Hepatocyte (in vitro differentiated cells): ENCODE results near the gene ALG2. TPM values are rescaled to one million over a fixed set of nuclear protein-coding genes. Genes with fewer than 3 reads are reported as not detected.

ENCODE experiments used
- DNase-seq: peaks from one replicate; pipeline ENCODE4 v3.0.0-alpha.2; 2016; ENCODE audit warnings: low spot score
- H2AFZ ChIP-seq: fragments of 200-600 bp; sonication (generic); 2 replicates; pipeline ENCODE4 v1.6.0; 2016; ENCODE audit warnings: antibody characterized with exemption, mild to moderate bottlenecking
- H3K27ac ChIP-seq: fragments of 200-600 bp; sonication (generic); 2 replicates; pipeline ENCODE4 v1.5.1; 2016; ENCODE audit warnings: mild to moderate bottlenecking
- H3K27me3 ChIP-seq: fragments of 200-600 bp; sonication (generic); 2 replicates; pipeline ENCODE4 v1.6.1; 2016
- H3K36me3 ChIP-seq: fragments of 200-600 bp; sonication (generic); replicated peaks from 2 replicates; pipeline ENCODE4 v1.5.1; 2016; ENCODE audit warnings: low read depth; ENCODE audit not compliant: insufficient read depth
- H3K4me1 ChIP-seq: fragments of 200-600 bp; sonication (generic); 2 replicates; pipeline ENCODE4 v1.5.1; 2016; ENCODE audit warnings: mild to moderate bottlenecking, moderate library complexity; ENCODE audit not compliant: insufficient read depth
- H3K4me2 ChIP-seq: fragments of 200-600 bp; sonication (generic); 2 replicates; pipeline ENCODE4 v1.6.0; 2016
- H3K4me3 ChIP-seq: fragments of 200-600 bp; sonication (generic); 2 replicates; pipeline ENCODE4 v1.5.1; 2016; ENCODE audit warnings: mild to moderate bottlenecking
- H3K79me2 ChIP-seq: fragments of 200-600 bp; sonication (generic); 2 replicates; pipeline ENCODE4 v1.6.0; 2017; ENCODE audit warnings: mild to moderate bottlenecking
- H3K9me2 ChIP-seq: fragments of 200-600 bp; sonication (generic); replicated peaks from 2 replicates; pipeline ENCODE4 v1.6.0; 2017; ENCODE audit warnings: mild to moderate bottlenecking; ENCODE audit not compliant: insufficient read depth
- H3K9me3 ChIP-seq: fragments of 200-600 bp; sonication (generic); 2 replicates; pipeline ENCODE4 v1.5.1; 2016; ENCODE audit warnings: low read depth, mild to moderate bottlenecking
- H4K20me1 ChIP-seq: fragments of 200-600 bp; sonication (generic); 2 replicates; pipeline ENCODE4 v1.6.0; 2016; ENCODE audit warnings: mild to moderate bottlenecking; ENCODE audit not compliant: insufficient read depth, poor library complexity, severe bottlenecking
- EZH2 ChIP-seq: fragments of 200-600 bp; sonication (generic); IDR thresholded peaks from 2 replicates; pipeline ENCODE4 v1.6.1; 2016; ENCODE audit warnings: antibody characterized with exemption, mild to moderate bottlenecking, borderline replicate concordance
- EZH2phosphoT487 ChIP-seq: fragments of 200-600 bp; sonication (generic); IDR thresholded peaks from one replicate; pipeline ENCODE4 v1.6.1; 2018; ENCODE audit warnings: antibody characterized with exemption, mild to moderate bottlenecking, low read depth, moderate library complexity; ENCODE audit not compliant: unreplicated experiment, severe bottlenecking
- WGBS: methylation state at CpG from one replicate; pipeline ENCODE4 v1.1.6; 2016; ENCODE audit warnings: low lambda C conversion rate; ENCODE audit errors: missing lambda C conversion rate; 5-methylcytosine and 5-hydroxymethylcytosine counted together
- polyA plus RNA-seq: library from polyadenylated mRNA; unstranded; fragments of >200 nt; fragmentation: Nextera tagmentation; extraction: Ambion mirVana; gene quantifications from 2 replicates; pipeline ENCODE4 v1.2.1, GENCODE V29; 2016
- total RNA-seq: library from RNA; depleted of rRNA; stranded (reverse); fragments of >200 nt; gene quantifications from 2 replicates; pipeline ENCODE4 v1.2.3, GENCODE V29; 2014
- TF ChIP-seq, protein P1 (sequence below): fragments of 200-600 bp; sonication (generic); IDR thresholded peaks from 2 replicates; pipeline ENCODE4 v1.5.1; 2016; ENCODE audit warnings: antibody characterized with exemption, mild to moderate bottlenecking; ENCODE audit not compliant: poor library complexity

Gene ALG2
- total and polyA plus RNA-seq, 2 experiments from 2014 or later: 51.9 to 64.0 TPM

DNA sequence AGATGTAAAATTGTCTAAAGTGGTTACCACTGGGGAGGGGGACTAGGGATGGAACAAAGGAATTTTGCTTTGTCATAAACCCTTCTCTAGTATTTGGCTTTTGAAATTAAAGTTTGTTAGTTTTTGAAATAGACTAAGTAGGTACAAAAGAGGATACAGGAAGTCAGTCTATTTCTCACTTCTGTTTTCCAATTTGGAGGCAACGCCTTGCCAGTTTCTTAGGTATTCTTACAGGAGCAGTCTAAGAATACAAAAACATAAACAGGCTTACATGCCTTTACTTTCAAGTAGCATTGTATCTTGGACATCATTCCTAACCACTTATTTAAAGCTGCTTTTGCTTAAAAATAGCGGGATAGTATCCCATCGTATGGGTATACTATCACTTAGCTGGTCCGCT is 34.4 kb downstream of the ALG2 start:
- Histone ChIP-seq H3K36me3 (no peaks in the 10 kb centered on the region), H4K20me1 (no peaks in the 10 kb centered on the region), H3K27ac (no peak overlapping the region), H2AFZ (no peak overlapping the region), H3K9me3 (no peaks in the 10 kb centered on the region), H3K27me3 (peaks cover 8% of the 10 kb centered on the region), H3K4me1 (no peaks in the 10 kb centered on the region), H3K9me2 (no peaks in the 10 kb centered on the region), H3K4me2 (no peak overlapping the region), H3K4me3 (no peak overlapping the region), H3K79me2 (no peaks in the 10 kb centered on the region)
- 93% methylated on average over 4 of the region's 4 CpGs for WGBS
- TF ChIP-seq, protein P1, sequence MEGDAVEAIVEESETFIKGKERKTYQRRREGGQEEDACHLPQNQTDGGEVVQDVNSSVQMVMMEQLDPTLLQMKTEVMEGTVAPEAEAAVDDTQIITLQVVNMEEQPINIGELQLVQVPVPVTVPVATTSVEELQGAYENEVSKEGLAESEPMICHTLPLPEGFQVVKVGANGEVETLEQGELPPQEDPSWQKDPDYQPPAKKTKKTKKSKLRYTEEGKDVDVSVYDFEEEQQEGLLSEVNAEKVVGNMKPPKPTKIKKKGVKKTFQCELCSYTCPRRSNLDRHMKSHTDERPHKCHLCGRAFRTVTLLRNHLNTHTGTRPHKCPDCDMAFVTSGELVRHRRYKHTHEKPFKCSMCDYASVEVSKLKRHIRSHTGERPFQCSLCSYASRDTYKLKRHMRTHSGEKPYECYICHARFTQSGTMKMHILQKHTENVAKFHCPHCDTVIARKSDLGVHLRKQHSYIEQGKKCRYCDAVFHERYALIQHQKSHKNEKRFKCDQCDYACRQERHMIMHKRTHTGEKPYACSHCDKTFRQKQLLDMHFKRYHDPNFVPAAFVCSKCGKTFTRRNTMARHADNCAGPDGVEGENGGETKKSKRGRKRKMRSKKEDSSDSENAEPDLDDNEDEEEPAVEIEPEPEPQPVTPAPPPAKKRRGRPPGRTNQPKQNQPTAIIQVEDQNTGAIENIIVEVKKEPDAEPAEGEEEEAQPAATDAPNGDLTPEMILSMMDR: no peak
- TF ChIP-seq EZH2: no peak
- no peak for TF ChIP-seq EZH2phosphoT487
- no peak for DNase-seq

DNA sequence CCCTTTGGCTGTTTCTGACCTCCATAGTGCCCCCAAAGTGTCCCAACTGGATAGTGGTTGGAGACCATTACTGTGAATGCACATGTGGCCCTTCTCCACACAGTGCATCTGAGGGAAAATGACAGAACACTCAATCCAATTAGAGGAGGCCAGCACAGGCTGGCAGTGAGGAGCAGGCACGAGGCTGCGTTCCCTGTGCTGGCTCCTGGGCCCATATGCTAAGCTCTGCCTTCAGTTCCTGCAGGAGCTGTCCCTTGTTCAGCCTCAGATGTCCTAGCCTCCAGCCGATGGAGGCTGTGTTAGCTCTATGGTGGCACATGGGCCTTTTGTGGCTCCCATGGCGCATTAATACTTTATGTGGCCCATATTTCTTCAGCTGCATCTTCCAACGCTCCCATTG is 35.8 kb downstream of the ALG2 start:
- no peak for TF ChIP-seq EZH2phosphoT487
- WGBS: 94% methylated on average over 5 of the region's 5 CpGs
- H3K79me2 ChIP-seq: no peaks in the 10 kb centered on the region
- no peaks in the 10 kb centered on the region for H3K4me1 ChIP-seq
- no peaks in the 10 kb centered on the region for H3K9me2 ChIP-seq
- no peak overlapping the region for H2AFZ ChIP-seq
- H3K4me2 ChIP-seq: no peak overlapping the region
- H3K36me3 ChIP-seq: no peaks in the 10 kb centered on the region
- H3K27ac ChIP-seq: no peak overlapping the region
- no peaks in the 10 kb centered on the region for H3K9me3 ChIP-seq
- DNase-seq: no peak
- H4K20me1 ChIP-seq: no peaks in the 10 kb centered on the region
- H3K4me3 ChIP-seq: no peak overlapping the region
- peaks cover 8% of the 10 kb centered on the region for H3K27me3 ChIP-seq

DNA sequence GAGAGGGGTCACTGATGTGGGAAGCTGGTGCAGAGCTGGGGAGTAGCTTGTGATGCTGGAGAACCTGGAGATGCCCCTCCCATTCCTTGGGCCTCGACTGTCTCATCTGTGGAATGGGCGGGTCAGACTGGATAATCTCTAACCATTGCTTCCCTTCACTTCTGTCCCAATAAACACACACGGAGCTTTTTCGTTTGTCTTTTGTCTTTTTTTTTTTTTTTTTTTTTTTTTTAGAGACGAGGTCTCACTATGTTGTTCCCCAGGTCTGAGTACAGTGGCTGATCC is 36.5 kb downstream of the ALG2 start:
- TF ChIP-seq EZH2phosphoT487: no peak
- TF ChIP-seq, protein P1: no peak
- no peak for TF ChIP-seq EZH2
- Histone ChIP-seq H3K79me2 (no peaks in the 10 kb centered on the region), H3K27me3 (peaks cover 8% of the 10 kb centered on the region), H3K4me3 (no peak overlapping the region), H3K4me2 (no peak overlapping the region), H3K4me1 (no peaks in the 10 kb centered on the region), H4K20me1 (no peaks in the 10 kb centered on the region), H3K9me2 (no peaks in the 10 kb centered on the region), H3K9me3 (no peaks in the 10 kb centered on the region), H3K27ac (no peak overlapping the region), H3K36me3 (no peaks in the 10 kb centered on the region), H2AFZ (peak overlapping the region; percentile 18)
- WGBS: 82% methylated on average over 4 of the region's 5 CpGs
- DNase-seq: no peak

DNA sequence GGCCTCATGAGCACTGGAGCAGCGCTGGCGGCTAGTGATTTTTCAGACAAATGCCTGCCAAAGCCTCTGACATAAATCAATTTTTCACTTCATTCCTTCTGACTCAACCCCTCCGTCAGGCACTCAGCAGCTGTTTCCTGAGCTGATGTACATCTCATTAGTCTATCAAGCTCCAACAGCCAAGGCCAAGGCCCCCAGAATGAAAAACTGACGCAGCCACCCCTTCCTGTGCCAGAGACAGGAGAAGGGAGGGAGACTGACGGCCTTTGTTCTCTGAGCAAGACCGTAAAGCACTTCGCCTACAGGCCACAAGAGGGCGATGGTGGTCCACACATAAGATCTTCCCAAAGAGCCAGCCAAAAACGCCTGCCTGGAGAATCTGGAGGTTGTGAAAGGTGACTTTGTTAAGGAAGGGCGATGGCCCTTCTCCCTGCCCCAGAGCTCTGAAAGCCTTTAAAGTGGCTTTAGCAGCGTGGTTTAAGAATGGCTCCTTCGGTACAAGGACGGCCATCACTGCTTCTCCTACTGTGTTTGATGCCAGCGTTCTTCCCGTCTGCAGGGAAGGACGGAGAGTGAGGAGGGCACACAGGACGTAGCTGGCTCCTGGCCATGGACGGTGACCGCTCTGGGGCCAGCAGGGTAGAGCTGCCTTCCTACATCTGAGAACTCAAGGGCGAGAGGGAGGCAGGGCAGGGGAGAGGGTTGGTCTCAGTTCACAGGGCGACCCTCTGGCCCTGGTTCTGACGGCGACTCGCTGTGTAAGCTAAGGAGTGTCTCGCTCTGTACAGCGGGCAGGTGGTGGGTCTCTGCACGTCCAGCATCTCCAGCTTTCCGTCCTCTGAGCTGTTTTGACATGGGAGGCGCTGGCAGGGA is 37.0 kb downstream of the ALG2 start:
- Histone ChIP-seq H3K27me3 (peaks cover 8% of the 10 kb centered on the region), H3K36me3 (no peaks in the 10 kb centered on the region), H4K20me1 (no peaks in the 10 kb centered on the region), H3K4me2 (no peak overlapping the region), H3K4me3 (no peak overlapping the region), H3K4me1 (peaks cover 5% of the 10 kb centered on the region), H2AFZ (peak overlapping the region; percentile 18), H3K9me2 (no peaks in the 10 kb centered on the region), H3K9me3 (no peaks in the 10 kb centered on the region), H3K27ac (no peak overlapping the region), H3K79me2 (no peaks in the 10 kb centered on the region)
- peak; percentile 92 for DNase-seq
- TF ChIP-seq, protein P1: peak; percentile 96
- no peak for TF ChIP-seq EZH2
- 56% methylated on average over 27 of the region's 29 CpGs for WGBS
